Mesothelial cell of epicardium (in vitro differentiated cells): ENCODE results near the gene RPS5. TPM values are rescaled to one million over a fixed set of nuclear protein-coding genes. Genes with fewer than 3 reads are reported as not detected.
A peak's percentile ranks its signal among the peaks of the same experiment; 100 is the strongest.

ENCODE experiments used
- DNase-seq, 2 experiments: peaks; one replicate each; pipeline ENCODE4 v3.0.0; 2021; ENCODE audit warnings: low spot score in 2 of 2; ENCODE audit not compliant: unreplicated experiment in 2 of 2
- H3K27ac Mint-ChIP-seq: 2 replicates; pipeline ENCODE4 v1.8.0; 2021; ENCODE audit warnings: mixed read lengths
- H3K27me3 Mint-ChIP-seq: 2 replicates; pipeline ENCODE4 v1.8.0; 2021; ENCODE audit warnings: low read depth, mixed read lengths
- H3K36me3 Mint-ChIP-seq: 2 replicates; pipeline ENCODE4 v1.8.0; 2021; ENCODE audit warnings: mixed read lengths
- H3K4me1 Mint-ChIP-seq: 2 replicates; pipeline ENCODE4 v1.8.0; 2021; ENCODE audit warnings: mixed read lengths
- H3K4me3 Mint-ChIP-seq: 2 replicates; pipeline ENCODE4 v1.8.0; 2021; ENCODE audit warnings: mild to moderate bottlenecking, moderate library complexity, mixed read lengths
- H3K9me3 Mint-ChIP-seq: 2 replicates; pipeline ENCODE4 v1.8.0; 2021; ENCODE audit warnings: mixed read lengths
- CTCF ChIP-seq: fragments of 200-600 bp; sonication (generic); IDR thresholded peaks from one replicate; pipeline ENCODE4 v1.5.0; 2021; ENCODE audit warnings: antibody characterized with exemption; ENCODE audit not compliant: unreplicated experiment
- total RNA-seq: library from RNA; stranded (reverse); gene quantifications from 3 replicates; pipeline ENCODE4 v1.2.1, GENCODE V29; 2021

RPS5 gene
- total RNA-seq, 1 donor from 2014 or later: 985 TPM

GRCh38 chr19:58385313-58385890 is 1.7 kb upstream of the RPS5 start:
- no peak for TF ChIP-seq CTCF
- H3K36me3 Mint-ChIP-seq: peaks cover 9% of the 10 kb centered on the region
- peak overlapping the region; percentile 96 for H3K4me3 Mint-ChIP-seq
- no peak for DNase-seq
- peak overlapping the region; percentile 98 for H3K27ac Mint-ChIP-seq
- H3K27me3 Mint-ChIP-seq: no peaks in the 10 kb centered on the region
- peaks cover 28% of the 10 kb centered on the region for H3K4me1 Mint-ChIP-seq
- H3K9me3 Mint-ChIP-seq: no peaks in the 10 kb centered on the region

GRCh38 chr19:58385891-58386575 is 1.0 kb upstream of the RPS5 start:
- Mint-ChIP-seq H3K36me3 (peaks cover 14% of the 10 kb centered on the region), H3K27me3 (no peaks in the 10 kb centered on the region), H3K9me3 (no peaks in the 10 kb centered on the region), H3K4me3 (peak overlapping the region; percentile 96), H3K4me1 (peaks cover 28% of the 10 kb centered on the region), H3K27ac (peak overlapping the region; percentile 98)
- no peak for DNase-seq
- no peak for TF ChIP-seq CTCF

GRCh38 chr19:58387338-58388174 is 487 bp downstream of the RPS5 start:
- Mint-ChIP-seq H3K27ac (peak overlapping the region; percentile 98), H3K36me3 (peaks cover 14% of the 10 kb centered on the region), H3K27me3 (no peaks in the 10 kb centered on the region), H3K9me3 (no peaks in the 10 kb centered on the region), H3K4me3 (peak overlapping the region; percentile 96), H3K4me1 (peaks cover 24% of the 10 kb centered on the region)
- no peak for DNase-seq
- no peak for TF ChIP-seq CTCF

GRCh38 chr19:58388175-58388526 is 1.1 kb downstream of the RPS5 start:
- H3K27me3 Mint-ChIP-seq: no peaks in the 10 kb centered on the region
- H3K27ac Mint-ChIP-seq: peak overlapping the region; percentile 98
- H3K36me3 Mint-ChIP-seq: peaks cover 14% of the 10 kb centered on the region
- H3K4me1 Mint-ChIP-seq: peaks cover 24% of the 10 kb centered on the region
- TF ChIP-seq CTCF: no peak
- DNase-seq: no peak
- H3K4me3 Mint-ChIP-seq: peak overlapping the region; percentile 96
- no peaks in the 10 kb centered on the region for H3K9me3 Mint-ChIP-seq

- TF ChIP-seq CTCF: no peak
- Mint-ChIP-seq H3K4me1 (peaks cover 12% of the 10 kb centered on the region), H3K27me3 (peaks cover 20% of the 10 kb centered on the region), H3K9me3 (no peaks in the 10 kb centered on the region), H3K27ac (no peak overlapping the region), H3K36me3 (peaks cover 25% of the 10 kb centered on the region), H3K4me3 (no peak overlapping the region)
- no peak for DNase-seq
These were observed 6.1 kb downstream of the RPS5 start for GRCh38 chr19:58392945-58393724.
